Heart right ventricle (tissue), 16 donors: ENCODE measurements around the gene MRPS18A. TPM values are rescaled to one million over a fixed set of nuclear protein-coding genes. Genes with fewer than 3 reads are reported as not detected.

Experiments
- ATAC-seq, 8 donors: fragments of 200-7000 bp; cut with Tn5 transposase; one replicate each; pipeline ENCODE4 v1.9.1; 2020; ENCODE audit warnings: mild to moderate bottlenecking in 8 of 8, moderate library complexity in 8 of 8, moderate number of reproducible peaks in 1 of 8
- DNase-seq, 2 donors: peaks; one replicate each; pipeline ENCODE4 v3.0.0-alpha.2; 2020
- H3K27ac ChIP-seq, 10 donors: fragments of 200-600 bp; sonication (generic) in 2 of 10; one replicate each; pipeline versions ENCODE4 v1.5.0 to v1.8.0; 2020 to 2022; ENCODE audit warnings: mild to moderate bottlenecking in 3 of 10
- H3K27me3 ChIP-seq, 7 donors: fragments of 200-600 bp; one replicate each; pipeline ENCODE4 v1.8.0; 2021 to 2022; ENCODE audit warnings: mild to moderate bottlenecking in 2 of 7
- H3K36me3 ChIP-seq, 9 donors: fragments of 200-600 bp; sonication (generic) in 1 of 9; one replicate each; pipeline versions ENCODE4 v1.5.0 to v1.8.0; 2020 to 2022; ENCODE audit warnings: mild to moderate bottlenecking in 2 of 9
- H3K4me1 ChIP-seq, 9 donors: fragments of 200-600 bp; sonication (generic) in 1 of 9; one replicate each; pipeline versions ENCODE4 v1.5.0 to v1.8.0; 2020 to 2022; ENCODE audit warnings: mild to moderate bottlenecking in 4 of 9
- H3K4me3 ChIP-seq, 10 donors: fragments of 200-600 bp; sonication (generic) in 2 of 10; one replicate each; pipeline versions ENCODE4 v1.5.0 to v1.8.0; 2020 to 2022; ENCODE audit warnings: mild to moderate bottlenecking in 7 of 10, moderate library complexity in 2 of 10
- H3K9me3 ChIP-seq, 11 donors: fragments of 200-600 bp in 10 of 11; sonication (generic) in 2 of 11; one replicate each; pipeline versions ENCODE4 v1.5.0 to v1.8.0; 2013 to 2022; ENCODE audit warnings: mild to moderate bottlenecking in 2 of 11, control low read depth in 1 of 11, moderate library complexity in 1 of 11
- WGBS, 2 donors: extraction: QIAGEN DNeasy Blood & Tissue Kit; methylation state at CpG; one replicate each; pipeline ENCODE4 v1.1.7; 2013; ENCODE audit warnings: inconsistent platforms in 1 of 2; 5-methylcytosine and 5-hydroxymethylcytosine counted together
- intact Hi-C, 10 donors: fragments of 100-400 bp; cut with DNase I; formaldehyde crosslinking; loops; one replicate each; pipeline versions ENCODE4 v1.11.1 to v1.14.2; 2022
- polyA plus RNA-seq, 2 donors: library from polyadenylated mRNA; stranded (reverse); fragments of 200-250 nt; gene quantifications; one replicate each; pipeline ENCODE4 v1.2.3, GENCODE V29; 2013
- total RNA-seq, 10 donors: library from RNA; stranded (reverse); fragmentation: NEBNext Ultra II Directional in 3 of 10; extraction: Animal tissue kit (Norgen Biotek cat#: 25700) in 3 of 10; gene quantifications; one replicate each; pipeline versions ENCODE4 v1.2.1 to v1.2.4, GENCODE V29; 2021 to 2023
- TF ChIP-seq, protein P1 (sequence below), 9 donors: fragments of 200-600 bp; sonication (generic) in 2 of 9; IDR thresholded peaks; one replicate each; pipeline versions ENCODE4 v1.5.0 to v1.8.0; 2021 to 2022; ENCODE audit warnings: antibody characterized with exemption in 9 of 9, mild to moderate bottlenecking in 5 of 9, moderate library complexity in 1 of 9
- donor health status: Arrhythmogenic right ventricular cardiomyopathy.
- donor health status: ischemic (EF 13 %, LVEDD 7.1; RV severe dilation, severe dysfunction).
- donor health status: healthy with polysubstance abuse.
- donor health status: DM: no; HTN: yes; CAD: no.
- donor health status: DM: no; HTN: no; CAD: no.
- donor health status: ischemic (EF 25% LVEDD 6.9; RV normal size, moderate dysfunction).
- donor health status: ischemic (EF 25% LVEDD 5.7; RV mildly dilated, moderate dysfunction).
- donor health status: healthy.
- donor health status: DM: yes; HTN: yes; CAD: no.
- donor health status: Ischemic cardiomyopathy.
- donor health status: ischemic (EF 35%, LVEDD 5.7; RV mildly dilated, moderate dysfunction).
- donor health status: nonischemic (EF 11% LVEDD 7.7; RV severe dilation, severe dysfunction).
- donor health status: DM: yes; HTN: yes; CAD: no.
- donor health status: PGD.
- donor health status: ischemic (EF 29% LVEDD 5.4; RV normal size, mild dysfunction).
- donor health status: nonischemic (EF 23%, LVEDD 6.1; RV moderate dilation, normal function).

MRPS18A gene
- total and polyA plus RNA-seq, 12 donors = 30.4 to 103 (median 40.6) TPM

DNA sequence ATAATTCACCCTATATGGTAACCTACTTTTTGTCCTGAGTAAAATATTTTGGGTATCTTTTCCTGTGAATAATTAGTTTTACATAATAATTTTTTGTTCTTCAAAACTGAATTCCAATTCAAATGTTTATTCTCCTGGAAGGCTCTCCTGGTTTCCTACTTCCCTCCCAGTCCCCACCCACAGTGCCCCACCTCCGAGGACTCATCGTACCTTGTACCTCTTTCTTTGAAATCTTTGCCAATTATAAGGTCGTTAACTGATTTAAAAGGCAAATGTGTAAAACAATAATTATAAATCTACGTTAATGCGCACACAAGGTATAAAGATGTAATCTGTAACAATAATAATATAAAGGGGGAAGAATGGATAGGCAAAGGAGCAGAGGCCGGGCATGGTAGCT lies 41.9 kb upstream of the MRPS18A start:
- TF ChIP-seq, protein P1, sequence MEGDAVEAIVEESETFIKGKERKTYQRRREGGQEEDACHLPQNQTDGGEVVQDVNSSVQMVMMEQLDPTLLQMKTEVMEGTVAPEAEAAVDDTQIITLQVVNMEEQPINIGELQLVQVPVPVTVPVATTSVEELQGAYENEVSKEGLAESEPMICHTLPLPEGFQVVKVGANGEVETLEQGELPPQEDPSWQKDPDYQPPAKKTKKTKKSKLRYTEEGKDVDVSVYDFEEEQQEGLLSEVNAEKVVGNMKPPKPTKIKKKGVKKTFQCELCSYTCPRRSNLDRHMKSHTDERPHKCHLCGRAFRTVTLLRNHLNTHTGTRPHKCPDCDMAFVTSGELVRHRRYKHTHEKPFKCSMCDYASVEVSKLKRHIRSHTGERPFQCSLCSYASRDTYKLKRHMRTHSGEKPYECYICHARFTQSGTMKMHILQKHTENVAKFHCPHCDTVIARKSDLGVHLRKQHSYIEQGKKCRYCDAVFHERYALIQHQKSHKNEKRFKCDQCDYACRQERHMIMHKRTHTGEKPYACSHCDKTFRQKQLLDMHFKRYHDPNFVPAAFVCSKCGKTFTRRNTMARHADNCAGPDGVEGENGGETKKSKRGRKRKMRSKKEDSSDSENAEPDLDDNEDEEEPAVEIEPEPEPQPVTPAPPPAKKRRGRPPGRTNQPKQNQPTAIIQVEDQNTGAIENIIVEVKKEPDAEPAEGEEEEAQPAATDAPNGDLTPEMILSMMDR (IDR thresholded peaks at IDR 0.05) = no peak
- intact Hi-C loops = no loop called here
- Histone ChIP-seq H3K4me3 (no peak overlapping the region), H3K27ac (no peak overlapping the region), H3K36me3 (no peaks in the 10 kb centered on the region), H3K4me1 (peaks cover 0 to 22% (median 0%) of the 10 kb centered on the region in 9 donors), H3K27me3 (no peaks in the 10 kb centered on the region), H3K9me3 (peaks cover 0 to 29% (median 15%) of the 10 kb centered on the region in 11 donors)
- WGBS, 2 donors = 92% methylated on average over 6 of the region's 6 CpGs
- ATAC-seq (no peak), DNase-seq (peak in 1 of 2 donors; percentile 0)

DNA sequence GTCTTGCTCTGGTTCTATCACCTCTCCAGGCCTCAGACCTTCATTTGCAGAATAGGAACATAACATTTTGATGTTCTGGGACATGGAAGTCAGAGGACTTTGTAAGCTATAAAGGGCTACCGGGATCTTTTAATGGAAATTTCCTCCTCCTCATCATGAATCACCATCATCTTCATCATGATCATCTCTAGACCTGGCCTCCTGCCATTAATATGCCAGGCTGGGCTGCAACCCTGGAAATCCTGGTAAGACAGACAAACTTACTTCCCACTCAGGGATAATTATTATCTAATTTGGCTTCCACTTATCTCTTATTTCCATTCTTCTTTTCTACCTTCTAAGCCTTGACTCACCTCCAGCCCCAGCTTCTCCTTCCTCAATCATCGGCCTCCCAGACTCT lies 41.0 kb upstream of the MRPS18A start:
- H3K27ac ChIP-seq = no peak overlapping the region
- ATAC-seq = no peak
- H3K27me3 ChIP-seq = no peaks in the 10 kb centered on the region
- H3K4me3 ChIP-seq = no peak overlapping the region
- peaks cover 0 to 29% (median 15%) of the 10 kb centered on the region in 11 donors for H3K9me3 ChIP-seq
- intact Hi-C loops = no loop called here
- H3K4me1 ChIP-seq = peaks cover 0 to 22% (median 0%) of the 10 kb centered on the region in 9 donors
- no peaks in the 10 kb centered on the region for H3K36me3 ChIP-seq
- TF ChIP-seq, protein P1 (IDR thresholded peaks at IDR 0.05) = no peak
- no peak for DNase-seq
- WGBS, 2 donors = 79 to 88% methylated on average over 2 of the region's 2 CpGs

DNA sequence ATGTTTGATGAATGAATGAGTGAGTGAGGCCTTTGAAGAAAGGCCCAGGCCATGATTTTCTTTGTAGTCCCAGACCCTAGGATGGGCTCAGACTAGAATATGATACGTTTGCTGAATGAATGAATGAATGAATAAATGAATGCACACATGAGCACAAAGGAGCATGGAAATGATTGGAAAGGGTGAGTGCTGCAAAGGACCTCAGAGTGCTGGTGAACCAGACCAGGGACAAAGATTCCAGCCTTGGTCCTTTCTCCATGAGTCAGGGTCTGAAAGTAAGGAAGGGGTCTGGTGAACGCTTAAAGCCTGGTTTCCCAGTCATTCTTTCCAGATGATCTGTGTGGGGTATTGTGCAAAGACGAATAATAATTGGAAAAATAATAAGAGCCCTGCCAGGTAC lies 40.0 kb upstream of the MRPS18A start:
- whole genome bisulfite sequencing, 2 donors = 67 to 90% methylated on average over 3 of the region's 3 CpGs
- Histone ChIP-seq H3K27ac (no peak overlapping the region), H3K9me3 (peaks cover 0 to 29% (median 15%) of the 10 kb centered on the region in 11 donors), H3K4me1 (peaks cover 0 to 26% (median 0%) of the 10 kb centered on the region in 9 donors), H3K4me3 (no peak overlapping the region), H3K36me3 (no peaks in the 10 kb centered on the region), H3K27me3 (no peaks in the 10 kb centered on the region)
- intact Hi-C loops = no loop called here
- TF ChIP-seq, protein P1 (IDR thresholded peaks at IDR 0.05) = no peak
- ATAC-seq (no peak), DNase-seq (no peak)

DNA sequence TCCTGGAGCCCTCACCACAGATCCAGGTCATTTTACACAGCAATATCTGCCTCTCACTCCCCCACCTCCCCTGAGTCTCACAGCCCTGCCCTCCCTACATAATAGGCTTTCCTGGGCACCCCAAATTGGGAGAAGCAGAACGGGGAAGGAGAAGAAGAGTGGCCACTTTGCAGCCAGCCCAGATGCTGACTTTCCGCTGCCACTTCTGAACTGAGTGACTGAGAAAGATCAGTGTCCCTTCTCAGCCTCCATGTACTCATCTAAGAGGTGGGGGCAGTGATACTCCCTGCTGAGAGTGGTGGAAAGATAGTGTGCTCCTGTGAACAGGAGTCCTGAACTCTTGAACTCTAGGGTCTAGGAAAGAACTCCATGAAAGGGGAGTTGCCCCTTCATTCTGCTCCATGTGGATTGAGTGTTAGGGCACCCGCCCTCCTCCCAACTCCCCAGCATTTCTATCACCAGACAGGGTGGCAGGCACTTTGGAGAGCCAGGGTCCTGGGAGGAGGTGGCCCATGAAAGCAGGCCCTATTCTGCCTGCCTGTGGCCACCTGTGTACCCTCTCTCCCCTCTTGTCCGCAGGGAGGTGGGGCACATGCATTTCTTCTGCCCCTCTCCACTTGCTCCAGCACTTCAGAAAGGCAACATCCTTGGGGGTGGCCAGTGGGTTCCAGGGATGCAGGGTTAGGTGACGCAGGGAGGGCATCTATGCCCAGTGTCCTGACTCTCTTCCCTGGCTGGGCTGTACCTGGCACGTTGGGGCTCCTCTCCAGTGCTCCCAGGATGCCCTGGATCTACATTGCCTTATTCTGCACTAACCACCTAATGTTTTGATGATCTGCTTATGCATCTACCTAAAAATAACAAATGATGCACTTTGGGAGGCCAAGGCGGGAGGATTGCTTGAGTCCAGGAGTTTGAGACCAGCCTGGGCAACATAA lies 38.3 kb upstream of the MRPS18A start:
- ATAC-seq (no peak), DNase-seq (no peak)
- H3K9me3 ChIP-seq = peaks cover 0 to 16% (median 7%) of the 10 kb centered on the region in 11 donors
- H3K4me3 ChIP-seq = no peak overlapping the region
- intact Hi-C loops = loop anchor here in 1 of 10 donors (2.0 kb wide), 1 partner anchor 353 kb away; no protein-coding TSS in a partner anchor
- H3K27me3 ChIP-seq = no peaks in the 10 kb centered on the region
- WGBS, 2 donors = 90 to 91% methylated on average over 7 of the region's 7 CpGs
- H3K27ac ChIP-seq = peak overlapping the region in 1 of 10 donors; percentile 26
- no peaks in the 10 kb centered on the region for H3K36me3 ChIP-seq
- H3K4me1 ChIP-seq = peaks cover 0 to 26% (median 0%) of the 10 kb centered on the region in 9 donors
- TF ChIP-seq, protein P1 (IDR thresholded peaks at IDR 0.05) = no peak
